Stimulated activated memory B cell treated with anti-CD40 and anti-IgM and Interleukin-4, amounts not matched to agents 10 μg/mL and 1 μg/mL and 100 μg/mL, for 72 hours (primary cell): Measurements from ENCODE around the gene CEP295NL.
"Not testable (repeated sequence)": the region's sequence is repeated elsewhere in the genome, so short reads cannot be mapped to it uniquely, and the experiment has no call there.

Experiments used
- ATAC-seq: fragments of 150-1000 bp; cut with Tn5 transposase; 2 replicates; pipeline ENCODE4 v1.10.0; 2021
- H3K27ac Mint-ChIP-seq: one replicate; pipeline ENCODE4 v1.8.0; 2022; ENCODE audit warnings: mild to moderate bottlenecking, mixed read lengths
- H3K27me3 Mint-ChIP-seq: one replicate; pipeline ENCODE4 v1.8.0; 2022; ENCODE audit warnings: mixed read lengths
- H3K36me3 Mint-ChIP-seq: one replicate; pipeline ENCODE4 v1.8.0; 2022; ENCODE audit warnings: mixed read lengths
- H3K4me1 Mint-ChIP-seq: one replicate; pipeline ENCODE4 v1.8.0; 2022; ENCODE audit warnings: mixed read lengths
- H3K4me3 Mint-ChIP-seq: one replicate; pipeline ENCODE4 v1.8.0; 2022; ENCODE audit warnings: mild to moderate bottlenecking, moderate library complexity, mixed read lengths
- H3K9me3 Mint-ChIP-seq: one replicate; pipeline ENCODE4 v1.8.0; 2022; ENCODE audit warnings: mixed read lengths

The CEP295NL gene

GRCh38 chr17:78920528-78920927, 17.5 kb upstream of the CEP295NL start:
- no peak overlapping the region for H3K4me3 Mint-ChIP-seq
- H3K4me1 Mint-ChIP-seq = peaks cover 41% of the 10 kb centered on the region
- H3K36me3 Mint-ChIP-seq = no peaks in the 10 kb centered on the region
- peaks cover 17% of the 10 kb centered on the region for H3K27me3 Mint-ChIP-seq
- no peak for ATAC-seq
- H3K27ac Mint-ChIP-seq = peak overlapping the region; percentile 7
- no peaks in the 10 kb centered on the region for H3K9me3 Mint-ChIP-seq

DNA sequence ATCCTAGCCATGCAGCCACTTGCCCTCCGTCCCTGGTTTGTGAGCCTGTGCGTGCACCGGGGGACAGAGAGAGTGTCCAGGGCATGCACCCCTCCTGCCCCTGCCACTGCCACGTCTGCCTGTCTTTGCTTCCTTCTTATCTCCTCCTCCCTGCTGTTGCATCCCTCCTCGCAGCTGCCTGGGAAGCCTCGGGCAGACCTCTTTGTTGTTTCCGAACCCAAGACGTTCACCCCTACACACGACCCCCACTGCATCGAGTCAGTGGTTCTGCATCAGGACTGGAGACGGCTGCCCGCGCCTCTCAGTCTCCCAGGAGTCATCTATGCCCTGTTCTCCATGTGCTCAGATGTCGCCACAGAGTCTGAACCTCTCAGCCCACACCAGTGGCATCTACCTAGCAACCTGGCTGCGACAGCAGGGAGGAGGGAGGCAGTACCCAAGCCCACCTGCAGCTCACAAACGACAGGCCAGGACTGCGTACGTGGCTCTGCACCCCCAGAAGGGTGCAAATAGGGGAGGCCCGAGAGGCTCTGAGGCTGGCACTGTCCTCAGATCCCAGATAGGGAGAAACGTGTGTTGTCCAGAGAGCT, 17.0 kb upstream of the CEP295NL start:
- ATAC-seq = no peak
- peaks cover 17% of the 10 kb centered on the region for H3K27me3 Mint-ChIP-seq
- H3K4me1 Mint-ChIP-seq = peaks cover 41% of the 10 kb centered on the region
- no peaks in the 10 kb centered on the region for H3K36me3 Mint-ChIP-seq
- H3K9me3 Mint-ChIP-seq = no peaks in the 10 kb centered on the region
- no peak overlapping the region for H3K27ac Mint-ChIP-seq
- no peak overlapping the region for H3K4me3 Mint-ChIP-seq

DNA sequence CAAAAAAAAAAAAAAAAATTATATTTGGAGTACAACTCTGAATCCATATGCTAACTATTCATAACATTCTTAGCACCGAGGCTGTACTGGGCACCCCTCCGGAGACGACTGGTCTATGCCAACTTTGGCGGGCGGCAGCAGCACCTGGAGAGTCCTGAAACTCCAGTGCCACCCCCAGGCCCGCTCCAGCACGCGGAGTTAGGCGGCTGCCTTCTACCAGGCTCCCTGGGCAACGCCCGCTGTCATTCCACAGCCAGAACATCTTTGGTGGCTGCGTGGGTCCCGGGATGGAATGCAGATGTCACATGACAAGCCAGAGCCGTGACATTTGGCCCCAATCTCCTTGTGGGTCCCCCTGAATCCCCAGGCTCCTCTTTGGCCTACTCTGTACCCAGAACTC, 16.0 kb upstream of the CEP295NL start:
- Mint-ChIP-seq H3K36me3 (no peaks in the 10 kb centered on the region), H3K4me3 (no peak overlapping the region), H3K9me3 (no peaks in the 10 kb centered on the region), H3K27ac (no peak overlapping the region), H3K4me1 (peaks cover 40% of the 10 kb centered on the region), H3K27me3 (peaks cover 17% of the 10 kb centered on the region)
- no peak for ATAC-seq

GRCh38 chr17:78917451-78918275, 14.7 kb upstream of the CEP295NL start:
- ATAC-seq = no peak
- Mint-ChIP-seq H3K27ac (no peak overlapping the region), H3K9me3 (no peaks in the 10 kb centered on the region), H3K4me3 (no peak overlapping the region), H3K4me1 (peaks cover 27% of the 10 kb centered on the region), H3K36me3 (no peaks in the 10 kb centered on the region), H3K27me3 (peaks cover 17% of the 10 kb centered on the region)

GRCh38 chr17:78915872-78916632, 13.1 kb upstream of the CEP295NL start:
- ATAC-seq = no peak
- peak overlapping the region; percentile 62 for H3K27ac Mint-ChIP-seq
- H3K9me3 Mint-ChIP-seq = no peaks in the 10 kb centered on the region
- no peaks in the 10 kb centered on the region for H3K36me3 Mint-ChIP-seq
- peaks cover 26% of the 10 kb centered on the region for H3K4me1 Mint-ChIP-seq
- no peak overlapping the region for H3K4me3 Mint-ChIP-seq
- H3K27me3 Mint-ChIP-seq = peaks cover 17% of the 10 kb centered on the region

DNA sequence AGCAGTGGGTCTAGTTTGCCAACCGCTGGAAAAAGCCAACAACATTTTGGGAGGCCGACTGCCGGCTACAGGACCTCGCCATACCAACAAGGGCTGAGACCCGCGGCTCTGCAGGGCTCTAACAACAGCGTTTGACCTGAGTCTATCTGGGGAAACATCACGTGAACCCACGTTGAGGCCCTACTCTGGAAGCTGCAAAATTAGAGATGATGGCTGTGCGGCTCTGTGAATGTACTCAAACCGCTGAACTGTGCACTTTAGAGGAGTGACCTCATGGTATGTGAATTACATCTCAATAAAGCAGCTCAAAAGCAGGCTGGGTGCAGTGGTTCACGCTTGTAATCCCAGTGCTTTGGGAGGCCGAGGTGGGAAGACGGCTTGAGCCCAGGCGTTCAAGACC, 10.1 kb upstream of the CEP295NL start:
- Mint-ChIP-seq H3K9me3 (no peaks in the 10 kb centered on the region), H3K27ac (no peak overlapping the region), H3K4me3 (no peak overlapping the region), H3K36me3 (no peaks in the 10 kb centered on the region), H3K4me1 (peaks cover 28% of the 10 kb centered on the region), H3K27me3 (peaks cover 9% of the 10 kb centered on the region)
- no peak for ATAC-seq

- peaks cover 21% of the 10 kb centered on the region for H3K4me1 Mint-ChIP-seq
- no peak for ATAC-seq
- no peak overlapping the region for H3K27ac Mint-ChIP-seq
- H3K36me3 Mint-ChIP-seq = no peaks in the 10 kb centered on the region
- no peak overlapping the region for H3K4me3 Mint-ChIP-seq
- no peaks in the 10 kb centered on the region for H3K9me3 Mint-ChIP-seq
- peaks cover 9% of the 10 kb centered on the region for H3K27me3 Mint-ChIP-seq
Observed at GRCh38 chr17:78912082-78912481, 9.1 kb upstream of the CEP295NL start.

GRCh38 chr17:78911543-78911942, 8.5 kb upstream of the CEP295NL start:
- H3K27ac Mint-ChIP-seq = peak overlapping the region; percentile 31
- H3K36me3 Mint-ChIP-seq, H3K9me3 Mint-ChIP-seq, H3K27me3 Mint-ChIP-seq, H3K4me3 Mint-ChIP-seq, ATAC-seq: not testable (repeated sequence)
- H3K4me1 Mint-ChIP-seq = peaks cover 18% of the 10 kb centered on the region

DNA sequence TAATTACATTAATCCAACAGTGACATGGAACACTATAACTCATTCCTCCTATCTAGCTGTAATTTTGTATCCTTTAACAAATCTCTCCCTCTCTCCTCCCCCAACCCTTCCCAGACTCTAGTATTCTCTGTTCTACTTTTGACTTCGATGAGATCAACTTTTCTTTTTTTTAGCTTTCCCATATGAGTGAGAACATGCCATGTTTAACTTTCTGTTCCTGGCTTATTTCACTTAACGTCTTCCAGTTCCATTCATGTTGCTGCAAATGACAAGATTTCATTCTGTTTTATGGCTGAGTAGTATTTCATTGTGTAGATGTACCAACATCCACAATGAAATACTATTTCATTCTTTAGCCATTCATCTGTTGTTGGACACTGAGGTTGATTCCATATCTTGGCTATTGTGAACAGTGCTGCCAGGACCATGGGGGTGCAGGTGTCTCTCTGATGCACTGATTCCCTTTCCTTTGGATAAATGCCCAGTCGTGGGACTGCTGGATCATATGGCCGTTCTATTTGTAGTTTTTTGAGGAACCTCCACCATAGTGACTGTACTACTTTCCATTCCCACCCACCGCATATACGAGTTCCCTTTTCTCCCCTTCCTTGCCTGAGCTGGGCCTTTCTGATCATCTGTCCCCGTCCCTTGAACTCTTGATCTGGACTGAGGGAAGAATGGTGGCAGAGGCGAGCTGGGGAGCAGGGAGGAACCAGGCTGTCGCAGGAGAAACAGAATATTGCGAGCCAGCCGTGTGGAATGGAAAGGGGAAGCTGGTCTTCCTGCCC, 7.7 kb upstream of the CEP295NL start:
- no peak for ATAC-seq
- Mint-ChIP-seq H3K27ac (peak overlapping the region; percentile 31), H3K36me3 (no peaks in the 10 kb centered on the region), H3K9me3 (no peaks in the 10 kb centered on the region), H3K27me3 (no peaks in the 10 kb centered on the region), H3K4me1 (peaks cover 11% of the 10 kb centered on the region), H3K4me3 (no peak overlapping the region)

GRCh38 chr17:78908426-78908825, 5.4 kb upstream of the CEP295NL start:
- Mint-ChIP-seq H3K27me3 (peaks cover 2% of the 10 kb centered on the region), H3K27ac (no peak overlapping the region), H3K4me1 (peaks cover 16% of the 10 kb centered on the region), H3K4me3 (no peak overlapping the region), H3K9me3 (no peaks in the 10 kb centered on the region), H3K36me3 (no peaks in the 10 kb centered on the region)
- ATAC-seq = no peak

- Mint-ChIP-seq H3K9me3 (no peaks in the 10 kb centered on the region), H3K36me3 (no peaks in the 10 kb centered on the region), H3K27ac (no peak overlapping the region), H3K4me1 (peaks cover 16% of the 10 kb centered on the region), H3K27me3 (peaks cover 13% of the 10 kb centered on the region), H3K4me3 (no peak overlapping the region)
- no peak for ATAC-seq
Observed at GRCh38 chr17:78905541-78905940, 2.5 kb upstream of the CEP295NL start.

GRCh38 chr17:78905116-78905515, 2.1 kb upstream of the CEP295NL start:
- Mint-ChIP-seq H3K27me3 (peaks cover 13% of the 10 kb centered on the region), H3K36me3 (no peaks in the 10 kb centered on the region), H3K9me3 (no peaks in the 10 kb centered on the region), H3K4me3 (no peak overlapping the region), H3K27ac (no peak overlapping the region), H3K4me1 (peaks cover 12% of the 10 kb centered on the region)
- no peak for ATAC-seq

DNA sequence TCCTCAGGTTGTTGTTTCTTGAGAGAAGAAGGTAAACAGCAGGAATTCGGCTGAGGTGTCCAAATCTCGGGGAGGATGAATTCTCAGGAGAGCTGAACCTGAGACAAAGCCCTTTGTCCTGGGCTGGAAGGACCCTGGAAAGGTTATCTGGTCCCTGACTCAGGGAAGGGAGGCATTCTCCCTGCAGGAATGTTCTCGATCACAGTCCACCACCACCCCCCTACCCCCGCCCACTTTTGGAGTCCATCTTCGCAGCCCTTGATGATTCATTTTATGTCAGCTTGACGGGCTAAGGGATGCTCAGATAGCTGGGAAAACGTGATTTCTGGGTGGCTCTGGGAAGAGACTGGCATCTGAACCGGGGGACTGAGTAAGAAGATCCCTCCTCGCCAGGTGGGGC, 1.4 kb upstream of the CEP295NL start:
- Mint-ChIP-seq H3K4me1 (peaks cover 12% of the 10 kb centered on the region), H3K4me3 (no peak overlapping the region), H3K27me3 (peaks cover 13% of the 10 kb centered on the region), H3K27ac (no peak overlapping the region), H3K9me3 (no peaks in the 10 kb centered on the region), H3K36me3 (no peaks in the 10 kb centered on the region)
- no peak for ATAC-seq

DNA sequence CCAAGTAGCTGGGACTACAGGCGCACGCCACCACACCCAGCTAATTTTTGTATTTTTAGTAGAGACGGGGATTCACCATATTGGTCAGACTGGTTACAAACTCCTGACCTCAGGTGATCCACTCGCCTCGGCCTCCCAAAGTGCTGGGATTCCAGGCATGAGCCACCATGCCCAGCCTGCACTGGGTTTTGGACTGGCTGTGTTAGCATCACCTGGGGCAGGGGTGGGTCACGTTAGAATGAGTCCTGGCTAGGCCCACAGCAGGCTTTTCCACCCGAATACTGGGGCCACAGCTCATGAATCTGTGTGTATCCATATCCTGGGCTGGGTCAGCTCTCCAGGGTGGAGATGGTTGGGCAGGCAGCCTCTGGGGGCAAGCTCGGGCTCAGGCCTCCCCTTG, 770 bp downstream of the CEP295NL start:
- not testable (repeated sequence) for ATAC-seq, H3K4me3 Mint-ChIP-seq, H3K36me3 Mint-ChIP-seq, H3K9me3 Mint-ChIP-seq, H3K27ac Mint-ChIP-seq
- H3K4me1 Mint-ChIP-seq = peaks cover 12% of the 10 kb centered on the region
- H3K27me3 Mint-ChIP-seq = peaks cover 13% of the 10 kb centered on the region

DNA sequence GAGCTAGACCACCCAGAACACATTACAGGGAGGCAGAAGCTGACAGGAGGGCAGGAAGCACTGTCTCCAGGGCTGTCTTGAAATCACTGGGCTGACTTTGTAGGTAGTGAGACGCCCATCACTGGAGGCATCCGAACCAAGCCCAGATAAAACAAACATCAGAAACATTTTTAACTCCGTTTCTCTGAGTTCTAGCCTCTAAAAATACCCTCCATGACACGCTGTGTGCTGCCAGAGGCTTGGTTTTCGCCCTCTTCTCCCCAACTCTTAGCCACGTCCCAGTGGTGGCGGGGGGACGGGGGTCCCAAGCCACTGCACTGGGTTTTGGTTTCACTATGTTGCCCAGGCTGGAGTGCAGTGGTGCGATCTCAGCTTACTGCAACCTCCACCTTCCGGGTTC, 1.2 kb downstream of the CEP295NL start:
- Mint-ChIP-seq H3K9me3 (no peaks in the 10 kb centered on the region), H3K4me3 (no peak overlapping the region), H3K36me3 (no peaks in the 10 kb centered on the region), H3K4me1 (peaks cover 12% of the 10 kb centered on the region), H3K27me3 (peaks cover 13% of the 10 kb centered on the region), H3K27ac (no peak overlapping the region)
- ATAC-seq = no peak
